ENCODE results near the gene CHDH. TPM values are rescaled to one million over a fixed set of nuclear protein-coding genes. Genes with fewer than 3 reads are reported as not detected.

Gene CHDH
- total RNA-seq, 1 donor from 2014 or later: 1.7 TPM

- peak overlapping the region; percentile 4 for H3K27ac ChIP-seq
- peaks cover 25% of the 10 kb centered on the region for H3K4me1 ChIP-seq
- H3K36me3 ChIP-seq: no peaks in the 10 kb centered on the region
- H3K27me3 ChIP-seq: no peaks in the 10 kb centered on the region
- intact Hi-C loops (cut with DNase I): no loop called here
- DNase-seq (ENCODE audit: extremely low spot score in 2 of 2): no peak
- H3K4me3 ChIP-seq: no peak overlapping the region
- TF ChIP-seq POLR2AphosphoS5 (IDR thresholded peaks at IDR 0.05; ENCODE audit: insufficient read depth in 1 of 2, low read depth in 1 of 2) (no peak), POLR2A (IDR thresholded peaks at IDR 0.05) (no peak), CTCF (IDR thresholded peaks at IDR 0.05) (no peak)
- no peaks in the 10 kb centered on the region for H3K9me3 ChIP-seq
These were observed 69.6 kb downstream of the CHDH start for GRCh38 chr3:53776494-53777101.

- no peaks in the 10 kb centered on the region for H3K36me3 ChIP-seq
- intact Hi-C loops (cut with DNase I): no loop called here
- H3K9me3 ChIP-seq: no peaks in the 10 kb centered on the region
- peak overlapping the region; percentile 4 for H3K27ac ChIP-seq
- no peaks in the 10 kb centered on the region for H3K27me3 ChIP-seq
- DNase-seq (ENCODE audit: extremely low spot score in 2 of 2): no peak
- H3K4me1 ChIP-seq: peaks cover 25% of the 10 kb centered on the region
- TF ChIP-seq POLR2AphosphoS5 (IDR thresholded peaks at IDR 0.05; ENCODE audit: insufficient read depth in 1 of 2, low read depth in 1 of 2) (no peak), POLR2A (IDR thresholded peaks at IDR 0.05) (no peak), CTCF (IDR thresholded peaks at IDR 0.05) (no peak)
- no peak overlapping the region for H3K4me3 ChIP-seq
These were observed 70.4 kb downstream of the CHDH start for GRCh38 chr3:53775834-53776251.

- Histone ChIP-seq H3K27me3 (no peaks in the 10 kb centered on the region), H3K27ac (peak overlapping the region; percentile 4), H3K36me3 (no peaks in the 10 kb centered on the region), H3K4me1 (peaks cover 25% of the 10 kb centered on the region), H3K9me3 (no peaks in the 10 kb centered on the region), H3K4me3 (no peak overlapping the region)
- intact Hi-C loops (cut with DNase I): no loop called here
- TF ChIP-seq POLR2AphosphoS5 (IDR thresholded peaks at IDR 0.05; ENCODE audit: insufficient read depth in 1 of 2, low read depth in 1 of 2) (no peak), CTCF (IDR thresholded peaks at IDR 0.05) (no peak), POLR2A (IDR thresholded peaks at IDR 0.05) (no peak)
- no peak for DNase-seq (ENCODE audit: extremely low spot score in 2 of 2)
These were observed 71.2 kb downstream of the CHDH start for GRCh38 chr3:53775018-53775417.

GRCh38 chr3:53774414-53774813 lies 71.8 kb downstream of the CHDH start:
- no peak for DNase-seq (ENCODE audit: extremely low spot score in 2 of 2)
- Histone ChIP-seq H3K27ac (peak overlapping the region; percentile 76), H3K9me3 (no peaks in the 10 kb centered on the region), H3K4me1 (peaks cover 25% of the 10 kb centered on the region), H3K4me3 (no peak overlapping the region), H3K36me3 (no peaks in the 10 kb centered on the region), H3K27me3 (no peaks in the 10 kb centered on the region)
- intact Hi-C loops (cut with DNase I): no loop called here
- TF ChIP-seq POLR2A (IDR thresholded peaks at IDR 0.05) (no peak), CTCF (IDR thresholded peaks at IDR 0.05) (no peak), POLR2AphosphoS5 (IDR thresholded peaks at IDR 0.05; ENCODE audit: insufficient read depth in 1 of 2, low read depth in 1 of 2) (no peak)

GRCh38 chr3:53773611-53774368 lies 72.4 kb downstream of the CHDH start:
- DNase-seq (ENCODE audit: extremely low spot score in 2 of 2): no peak
- no peaks in the 10 kb centered on the region for H3K9me3 ChIP-seq
- intact Hi-C loops (cut with DNase I): no loop called here
- no peaks in the 10 kb centered on the region for H3K36me3 ChIP-seq
- H3K27ac ChIP-seq: peak overlapping the region; percentile 76
- H3K4me1 ChIP-seq: peaks cover 25% of the 10 kb centered on the region
- H3K4me3 ChIP-seq: no peak overlapping the region
- H3K27me3 ChIP-seq: no peaks in the 10 kb centered on the region
- TF ChIP-seq CTCF (IDR thresholded peaks at IDR 0.05) (no peak), POLR2AphosphoS5 (IDR thresholded peaks at IDR 0.05; ENCODE audit: insufficient read depth in 1 of 2, low read depth in 1 of 2) (peak in 1 of 2 donors; percentile 26)
